DND-41 (cell line): Measurements from ENCODE around the gene TBC1D5.

Source experiments
- ATAC-seq: fragments of 200-7000 bp; cut with Tn5 transposase; 3 replicates; pipeline ENCODE4 v1.9.1; 2021; ENCODE audit warnings: low read depth; ENCODE audit not compliant: insufficient read depth
- DNase-seq: peaks from one replicate; pipeline ENCODE4 v3.0.0-alpha.2; 2020
- H2AFZ ChIP-seq: 2 replicates; pipeline ENCODE4 v1.6.0; 2012; ENCODE audit warnings: low read depth, low read length
- H3K27ac ChIP-seq: 2 replicates; pipeline ENCODE4 v1.5.1; 2012; ENCODE audit warnings: low read length, inconsistent platforms
- H3K27me3 ChIP-seq: fragments of 200-600 bp; sonication (generic); 2 replicates; pipeline ENCODE4 v1.6.0; 2012; ENCODE audit warnings: low read length, mild to moderate bottlenecking, inconsistent platforms; ENCODE audit not compliant: insufficient read depth, poor library complexity
- H3K36me3 ChIP-seq: 2 replicates; pipeline ENCODE4 v1.5.1; 2012; ENCODE audit warnings: low read length, inconsistent platforms; ENCODE audit not compliant: insufficient read depth
- H3K4me1 ChIP-seq: 2 replicates; pipeline ENCODE4 v1.5.1; 2012; ENCODE audit warnings: mild to moderate bottlenecking, low read length; ENCODE audit not compliant: insufficient read depth
- H3K4me2 ChIP-seq: 2 replicates; pipeline ENCODE4 v1.6.0; 2012; ENCODE audit warnings: mild to moderate bottlenecking, moderate library complexity, low read length, inconsistent platforms; ENCODE audit not compliant: insufficient read depth
- H3K4me3 ChIP-seq, 2 experiments: fragments of 200-600 bp in 1 of 2; shearing (Covaris generic) in 1 of 2; 2 replicates each; pipeline ENCODE4 v1.5.1; 2012 to 2016; ENCODE audit warnings: inconsistent platforms in 2 of 2, low read length in 2 of 2, mild to moderate bottlenecking in 2 of 2, low read depth in 1 of 2, moderate library complexity in 1 of 2
- H3K79me2 ChIP-seq: 2 replicates; pipeline ENCODE4 v1.6.0; 2012; ENCODE audit warnings: low read length, inconsistent platforms; ENCODE audit not compliant: insufficient read depth
- H3K9ac ChIP-seq: 2 replicates; pipeline ENCODE4 v1.6.0; 2012; ENCODE audit warnings: low read depth, mild to moderate bottlenecking, inconsistent platforms, low read length, moderate library complexity
- H3K9me3 ChIP-seq: 2 replicates; pipeline ENCODE4 v1.5.1; 2012; ENCODE audit warnings: low read length, moderate library complexity, mild to moderate bottlenecking, inconsistent platforms; ENCODE audit not compliant: insufficient read depth, severe bottlenecking
- H4K20me1 ChIP-seq: 2 replicates; pipeline ENCODE4 v1.6.0; 2012; ENCODE audit warnings: low read length; ENCODE audit not compliant: insufficient read depth
- EZH2 ChIP-seq: IDR thresholded peaks from 3 replicates; pipeline ENCODE4 v1.6.1; 2012; ENCODE audit warnings: borderline replicate concordance, low read depth, mild to moderate bottlenecking, moderate library complexity, low read length, inconsistent platforms; ENCODE audit not compliant: severe bottlenecking
- TF ChIP-seq, protein P1 (sequence below): IDR thresholded peaks from 2 replicates; pipeline ENCODE4 v1.5.1; 2012; ENCODE audit warnings: borderline replicate concordance, low read length, moderate library complexity, mild to moderate bottlenecking; ENCODE audit not compliant: poor library complexity, severe bottlenecking; ENCODE audit errors: extremely low read depth

The TBC1D5 gene

DNA sequence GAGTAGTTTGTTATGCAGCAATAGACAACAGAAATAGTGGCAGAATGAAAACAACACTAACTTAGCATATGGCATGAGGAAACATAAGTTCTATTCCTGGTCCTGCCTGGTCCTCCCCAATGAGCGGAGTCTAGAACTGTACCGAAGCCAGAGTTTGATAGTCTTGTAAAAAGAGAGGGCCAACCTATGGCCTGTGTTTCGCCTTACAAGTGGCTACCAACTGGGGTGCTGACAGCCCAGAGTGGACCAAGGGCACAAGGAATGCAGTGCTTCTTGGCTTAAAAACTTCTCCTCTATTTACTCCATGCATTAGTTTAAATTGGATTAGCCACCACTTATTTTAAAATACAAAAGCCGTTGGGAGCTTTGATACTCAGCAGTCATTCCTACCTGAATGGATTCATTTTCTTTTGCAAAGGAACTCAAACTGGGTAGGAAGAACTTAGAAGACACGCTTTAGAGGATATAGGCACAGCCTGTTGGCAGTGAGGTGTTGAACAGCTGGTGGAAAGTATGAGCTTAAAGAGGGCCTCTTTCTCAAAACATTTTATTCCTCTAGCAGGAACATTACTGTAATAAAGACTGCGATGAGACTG is 554.7 kb downstream of the TBC1D5 start:
- Histone ChIP-seq H3K27me3 (no peaks in the 10 kb centered on the region), H3K9me3 (no peaks in the 10 kb centered on the region), H3K4me3 (no peak overlapping the region), H3K9ac (no peak overlapping the region), H2AFZ (no peak overlapping the region), H3K27ac (no peak overlapping the region), H3K4me2 (no peak overlapping the region), H3K4me1 (peaks cover 3% of the 10 kb centered on the region; the same call in 1 of the 2 replicates), H4K20me1 (no peaks in the 10 kb centered on the region), H3K36me3 (peaks cover 24% of the 10 kb centered on the region), H3K79me2 (no peaks in the 10 kb centered on the region)
- ATAC-seq: no peak
- no peak for DNase-seq
- no peak for TF ChIP-seq EZH2
- TF ChIP-seq, protein P1, sequence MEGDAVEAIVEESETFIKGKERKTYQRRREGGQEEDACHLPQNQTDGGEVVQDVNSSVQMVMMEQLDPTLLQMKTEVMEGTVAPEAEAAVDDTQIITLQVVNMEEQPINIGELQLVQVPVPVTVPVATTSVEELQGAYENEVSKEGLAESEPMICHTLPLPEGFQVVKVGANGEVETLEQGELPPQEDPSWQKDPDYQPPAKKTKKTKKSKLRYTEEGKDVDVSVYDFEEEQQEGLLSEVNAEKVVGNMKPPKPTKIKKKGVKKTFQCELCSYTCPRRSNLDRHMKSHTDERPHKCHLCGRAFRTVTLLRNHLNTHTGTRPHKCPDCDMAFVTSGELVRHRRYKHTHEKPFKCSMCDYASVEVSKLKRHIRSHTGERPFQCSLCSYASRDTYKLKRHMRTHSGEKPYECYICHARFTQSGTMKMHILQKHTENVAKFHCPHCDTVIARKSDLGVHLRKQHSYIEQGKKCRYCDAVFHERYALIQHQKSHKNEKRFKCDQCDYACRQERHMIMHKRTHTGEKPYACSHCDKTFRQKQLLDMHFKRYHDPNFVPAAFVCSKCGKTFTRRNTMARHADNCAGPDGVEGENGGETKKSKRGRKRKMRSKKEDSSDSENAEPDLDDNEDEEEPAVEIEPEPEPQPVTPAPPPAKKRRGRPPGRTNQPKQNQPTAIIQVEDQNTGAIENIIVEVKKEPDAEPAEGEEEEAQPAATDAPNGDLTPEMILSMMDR: no peak

DNA sequence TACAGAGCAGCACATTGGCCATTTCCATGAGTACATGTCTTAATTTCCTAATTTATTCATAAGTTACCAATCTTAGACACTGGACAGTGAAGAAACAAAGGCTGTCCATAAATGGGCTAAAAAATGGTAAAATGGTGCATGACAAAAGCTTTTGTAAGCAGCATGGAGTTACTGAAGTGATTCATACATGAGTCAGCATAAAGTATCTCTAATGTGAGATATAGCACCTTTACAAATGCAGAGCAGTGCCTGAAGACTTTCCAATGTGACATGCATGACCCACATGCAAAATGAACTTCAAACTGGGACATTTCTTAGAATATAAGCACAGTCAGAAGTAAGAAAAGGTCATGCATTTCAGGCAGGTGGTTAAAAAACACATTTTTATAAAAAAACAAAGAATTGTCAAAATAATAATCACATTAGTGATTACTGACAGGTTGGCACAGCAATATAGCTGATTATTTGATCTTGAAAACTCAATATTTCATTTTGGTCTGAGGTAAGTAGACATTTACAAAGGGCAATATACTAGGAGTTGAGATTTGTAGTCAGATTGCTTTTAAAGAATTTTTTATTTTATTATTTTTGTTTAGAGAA is 558.4 kb downstream of the TBC1D5 start:
- Histone ChIP-seq H3K4me2 (no peak overlapping the region), H3K9ac (no peak overlapping the region), H3K9me3 (no peaks in the 10 kb centered on the region), H4K20me1 (no peaks in the 10 kb centered on the region), H3K4me3 (no peak overlapping the region), H3K27ac (no peak overlapping the region), H3K27me3 (no peaks in the 10 kb centered on the region), H2AFZ (no peak overlapping the region), H3K4me1 (peaks cover 3% of the 10 kb centered on the region), H3K36me3 (peaks cover 42% of the 10 kb centered on the region), H3K79me2 (no peaks in the 10 kb centered on the region)
- DNase-seq (no peak), ATAC-seq (no peak)
- TF ChIP-seq, protein P1: no peak
- TF ChIP-seq EZH2: no peak

DNA sequence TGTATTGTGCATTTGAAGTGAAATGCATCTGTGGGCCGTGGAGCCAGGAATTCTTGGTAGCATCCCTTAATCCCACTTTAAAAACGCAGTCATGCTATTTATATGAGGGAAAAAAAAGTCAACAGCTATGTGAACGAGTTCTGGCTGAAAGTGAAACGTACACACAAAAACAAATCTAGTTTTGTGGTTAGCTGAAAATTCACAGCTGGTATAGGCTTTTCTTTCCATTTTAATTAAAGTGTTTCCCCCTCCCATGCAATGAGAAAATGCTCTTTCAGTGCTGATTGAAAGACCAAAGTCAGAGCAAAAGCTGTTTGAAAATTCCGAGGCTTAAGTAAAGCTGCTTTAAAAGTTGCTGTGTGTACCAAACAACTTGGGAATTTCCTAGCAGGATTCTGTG is 560.3 kb downstream of the TBC1D5 start:
- no peaks in the 10 kb centered on the region for H3K27me3 ChIP-seq
- H3K4me3 ChIP-seq: no peak overlapping the region
- H3K4me2 ChIP-seq: no peak overlapping the region
- no peaks in the 10 kb centered on the region for H3K9me3 ChIP-seq
- TF ChIP-seq, protein P1: no peak
- no peak for TF ChIP-seq EZH2
- no peak for DNase-seq
- peak; percentile 57; the same call in 1 of the 3 replicates for ATAC-seq
- peaks cover 3% of the 10 kb centered on the region for H3K4me1 ChIP-seq
- H4K20me1 ChIP-seq: no peaks in the 10 kb centered on the region
- H3K9ac ChIP-seq: no peak overlapping the region
- no peak overlapping the region for H3K27ac ChIP-seq
- H2AFZ ChIP-seq: no peak overlapping the region
- peaks cover 46% of the 10 kb centered on the region for H3K36me3 ChIP-seq
- H3K79me2 ChIP-seq: no peaks in the 10 kb centered on the region

DNA sequence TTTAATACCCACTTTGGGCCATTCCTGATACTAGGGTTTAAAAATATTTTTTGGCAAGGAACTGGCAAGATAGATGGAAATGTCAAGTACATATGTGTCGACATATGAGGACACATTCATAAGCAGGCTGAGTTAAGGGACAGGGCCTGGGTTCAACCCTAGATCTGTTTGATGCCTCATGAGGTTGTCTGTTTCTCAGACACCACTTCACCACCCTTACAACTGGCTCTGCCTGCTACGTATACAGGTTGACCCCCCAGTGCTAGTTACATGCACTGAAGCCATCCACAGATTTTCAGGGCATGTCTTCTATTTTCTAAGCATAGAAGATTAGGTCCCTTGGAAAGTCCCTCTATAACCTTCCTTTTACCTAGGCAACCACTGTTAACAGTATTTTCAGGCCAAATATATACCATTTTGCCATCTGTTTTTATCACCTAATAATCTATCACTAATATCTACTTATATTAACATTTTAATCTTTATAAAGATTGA is 561.0 kb downstream of the TBC1D5 start:
- ATAC-seq: no peak

More for the DNA sequence above, 561.0 kb downstream of the TBC1D5 start:
- no peak for DNase-seq
- Histone ChIP-seq H3K27ac (no peak overlapping the region), H2AFZ (no peak overlapping the region), H4K20me1 (no peaks in the 10 kb centered on the region), H3K4me1 (peaks cover 3% of the 10 kb centered on the region), H3K4me3 (no peak overlapping the region), H3K27me3 (no peaks in the 10 kb centered on the region), H3K4me2 (no peak overlapping the region), H3K9ac (no peak overlapping the region), H3K36me3 (peaks cover 46% of the 10 kb centered on the region), H3K9me3 (no peaks in the 10 kb centered on the region), H3K79me2 (no peaks in the 10 kb centered on the region)
- no peak for TF ChIP-seq EZH2
- TF ChIP-seq, protein P1: no peak
